AG09319 (cell line): ENCODE results near the gene TDRKH.

Experiments
- DNase-seq: peaks from one replicate; pipeline ENCODE4 v3.0.0-alpha.2; 2010; ENCODE audit warnings: low read depth; ENCODE audit errors: extremely low read depth
- CTCF ChIP-seq: IDR thresholded peaks from 2 replicates; pipeline ENCODE4 v1.5.1; 2011; ENCODE audit warnings: low read depth, mild to moderate bottlenecking, inconsistent platforms, low read length, moderate library complexity

TDRKH gene

GRCh38 chr1:151807131-151807530 lies 16.8 kb upstream of the TDRKH start:
- TF ChIP-seq CTCF, result no peak
- DNase-seq, result no peak

GRCh38 chr1:151806170-151806569 lies 15.9 kb upstream of the TDRKH start:
- DNase-seq, result no peak
- no peak for TF ChIP-seq CTCF

GRCh38 chr1:151805066-151805820 lies 14.9 kb upstream of the TDRKH start, which contains the start of gene LINGO4:
Gene LINGO4 (minus strand): TSS chr1:151805419. CDS start chr1:151802704, 2,715 bp downstream.
- TF ChIP-seq CTCF, result no peak
- no peak for DNase-seq

- no peak for TF ChIP-seq CTCF
- DNase-seq, result no peak
Measured at GRCh38 chr1:151803915-151804314, 13.6 kb upstream of the TDRKH start.

GRCh38 chr1:151803164-151803563 lies 12.9 kb upstream of the TDRKH start:
- no peak for DNase-seq
- TF ChIP-seq CTCF, result no peak

- TF ChIP-seq CTCF, result no peak
- no peak for DNase-seq
Measured at GRCh38 chr1:151802372-151802771, 12.1 kb upstream of the TDRKH start.

- DNase-seq, result no peak
Measured at GRCh38 chr1:151801846-151802245, 11.5 kb upstream of the TDRKH start.

More at GRCh38 chr1:151801846-151802245, 11.5 kb upstream of the TDRKH start:
- no peak for TF ChIP-seq CTCF
